Lung microvascular endothelial cell (primary cell): ENCODE measurements around the gene CCDC182. TPM values are rescaled to one million over a fixed set of nuclear protein-coding genes. Genes with fewer than 3 reads are reported as not detected.

Experiments used
- DNase-seq, 2 donors: peaks; one replicate each; pipeline versions ENCODE4 v3.0.0 to v3.0.0-alpha.2; 2010; ENCODE audit warnings: low read depth in 2 of 2
- total RNA-seq: library from RNA; depleted of rRNA; stranded (reverse); fragments of >200 nt; gene quantifications from 2 replicates; pipeline ENCODE4 v1.2.1, GENCODE V29; 2014

The CCDC182 gene
- total RNA-seq, 1 donor from 2014 or later = not detected

GRCh38 chr17:57727630-57728175, 17.4 kb downstream of the CCDC182 start:
- no peak for DNase-seq

- no peak for DNase-seq
Observed at GRCh38 chr17:57726838-57727237, 18.3 kb downstream of the CCDC182 start.

GRCh38 chr17:57726213-57726790, 18.8 kb downstream of the CCDC182 start:
- DNase-seq = no peak

GRCh38 chr17:57724729-57725125, 20.4 kb downstream of the CCDC182 start:
- DNase-seq = no peak

- peak; percentile 3 to 41 for DNase-seq
Observed at GRCh38 chr17:57724026-57724728, 20.9 kb downstream of the CCDC182 start.

GRCh38 chr17:57723427-57724025, 21.6 kb downstream of the CCDC182 start:
- no peak for DNase-seq

- no peak for DNase-seq
Observed at GRCh38 chr17:57722704-57723043, 22.4 kb downstream of the CCDC182 start.

- no peak for DNase-seq
Observed at GRCh38 chr17:57721967-57722703, 23.0 kb downstream of the CCDC182 start.

GRCh38 chr17:57720386-57721035, 24.6 kb downstream of the CCDC182 start:
- DNase-seq = no peak

- no peak for DNase-seq
Observed at GRCh38 chr17:57718878-57719277, 26.2 kb downstream of the CCDC182 start.

GRCh38 chr17:57715981-57716380, 29.1 kb downstream of the CCDC182 start:
- no peak for DNase-seq

GRCh38 chr17:57714665-57715180, 30.4 kb downstream of the CCDC182 start:
- DNase-seq = no peak

- no peak for DNase-seq
Observed at GRCh38 chr17:57713140-57713539, 32.0 kb downstream of the CCDC182 start.

GRCh38 chr17:57708410-57708809, 36.7 kb downstream of the CCDC182 start:
- DNase-seq = no peak

GRCh38 chr17:57707892-57708291, 37.2 kb downstream of the CCDC182 start:
- DNase-seq = no peak

- DNase-seq = no peak
Observed at GRCh38 chr17:57706761-57707160, 38.3 kb downstream of the CCDC182 start.

- no peak for DNase-seq
Observed at GRCh38 chr17:57705921-57706695, 39.0 kb downstream of the CCDC182 start.

GRCh38 chr17:57704448-57704847, 40.7 kb downstream of the CCDC182 start:
- no peak for DNase-seq

GRCh38 chr17:57703273-57703672, 41.8 kb downstream of the CCDC182 start:
- no peak for DNase-seq

GRCh38 chr17:57701124-57701523, 44.0 kb downstream of the CCDC182 start:
- no peak for DNase-seq
